IMR-90 (cell line): ENCODE measurements around the gene OR4F6. TPM values are rescaled to one million over a fixed set of nuclear protein-coding genes. Genes with fewer than 3 reads are reported as not detected.

ENCODE experiments used
- ATAC-seq: fragments of 200-7000 bp; cut with Tn5 transposase; 2 replicates; pipeline ENCODE4 v1.9.1; 2020; ENCODE audit warnings: low read depth, mild to moderate bottlenecking, moderate library complexity
- BruUV-seq: library from RNA; stranded (reverse); fragments of 400-500 nt; replicated peaks from 2 replicates; lab custom pipeline; 2021; lab: Mats Ljungman, UMichigan
- CTCF ChIA-PET: fragments of 300-600 bp; formaldehyde crosslinking; extraction: SDS; loops from one replicate; lab custom pipeline; 2021; ENCODE audit warnings: antibody characterized with exemption; lab: Yijun Ruan, JAX
- POLR2A ChIA-PET: fragments of 300-600 bp; sonication (Branson Sonifier 250); formaldehyde crosslinking; loops from one replicate; lab custom pipeline; 2022; ENCODE audit warnings: antibody characterized with exemption; ENCODE audit not compliant: unreplicated experiment; lab: Charles Lee
- DNase-seq: peaks from one replicate; pipeline ENCODE4 v3.0.0; 2013
- H2AFZ ChIP-seq: replicated peaks from 2 replicates; pipeline ENCODE3; 2013; ENCODE audit warnings: low read length, mild to moderate bottlenecking; ENCODE audit not compliant: poor library complexity
- H2AK5ac ChIP-seq: 2 replicates; pipeline ENCODE4 v1.6.1; 2013; ENCODE audit warnings: low read depth, low read length, inconsistent platforms
- H2AK9ac ChIP-seq: replicated peaks from 2 replicates; pipeline ENCODE3; 2013; ENCODE audit warnings: mild to moderate bottlenecking, low read depth, low read length, moderate library complexity; ENCODE audit not compliant: poor library complexity
- H2BK120ac ChIP-seq: 2 replicates; pipeline ENCODE4 v1.6.1; 2013; ENCODE audit warnings: low read depth, low read length, inconsistent platforms
- H2BK15ac ChIP-seq: 3 replicates; pipeline ENCODE4 v1.6.1; 2013; ENCODE audit warnings: low read depth, low read length, inconsistent platforms
- H2BK20ac ChIP-seq: 2 replicates; pipeline ENCODE4 v1.6.1; 2013; ENCODE audit warnings: low read depth, mild to moderate bottlenecking, inconsistent platforms, low read length, moderate library complexity
- H2BK5ac ChIP-seq: 2 replicates; pipeline ENCODE4 v1.6.1; 2013; ENCODE audit warnings: mild to moderate bottlenecking, low read depth, low read length, inconsistent platforms; ENCODE audit not compliant: poor library complexity, severe bottlenecking
- H3K14ac ChIP-seq: replicated peaks from 2 replicates; pipeline ENCODE4 v1.6.1; 2013; ENCODE audit warnings: low read depth, low read length, inconsistent platforms
- H3K18ac ChIP-seq: 2 replicates; pipeline ENCODE4 v1.6.1; 2013; ENCODE audit warnings: low read depth, low read length, control low read depth
- H3K23ac ChIP-seq: 2 replicates; pipeline ENCODE4 v1.6.1; 2013; ENCODE audit warnings: low read depth, low read length, inconsistent platforms
- H3K27ac ChIP-seq: 2 replicates; pipeline ENCODE4 v1.5.1; 2013; ENCODE audit warnings: mild to moderate bottlenecking, control low read depth, low read length; ENCODE audit not compliant: insufficient read depth
- H3K27me3 ChIP-seq: 2 replicates; pipeline ENCODE4 v1.6.1; 2013; ENCODE audit warnings: low read length; ENCODE audit not compliant: control insufficient read depth, insufficient read depth
- H3K36me3 ChIP-seq: 2 replicates; pipeline ENCODE4 v1.6.1; 2013; ENCODE audit warnings: low read length, mixed read lengths; ENCODE audit not compliant: control insufficient read depth, insufficient read depth
- H3K4ac ChIP-seq: 2 replicates; pipeline ENCODE4 v1.6.1; 2013; ENCODE audit warnings: low read depth, low read length, inconsistent platforms
- H3K4me1 ChIP-seq: 2 replicates; pipeline ENCODE4 v1.6.1; 2013; ENCODE audit warnings: low read length, mixed read lengths; ENCODE audit not compliant: control insufficient read depth, insufficient read depth
- H3K4me2 ChIP-seq: 2 replicates; pipeline ENCODE4 v1.6.1; 2013; ENCODE audit warnings: low read depth, mild to moderate bottlenecking, control low read depth, low read length, moderate library complexity
- H3K4me3 ChIP-seq: 2 replicates; pipeline ENCODE4 v1.5.1; 2013; ENCODE audit warnings: low read depth, mild to moderate bottlenecking, control low read depth, low read length, moderate library complexity; ENCODE audit not compliant: insufficient read depth
- H3K56ac ChIP-seq: 2 replicates; pipeline ENCODE4 v1.6.1; 2013; ENCODE audit warnings: low read length, inconsistent platforms; ENCODE audit not compliant: insufficient read depth; ENCODE audit errors: extremely low read depth
- H3K79me1 ChIP-seq, 2 experiments: 2 replicates each; pipeline ENCODE4 v1.6.1; 2013; ENCODE audit warnings: low read length in 2 of 2, inconsistent platforms in 1 of 2, low read depth in 1 of 2
- H3K9ac ChIP-seq: 2 replicates; pipeline ENCODE4 v1.6.1; 2013; ENCODE audit warnings: low read depth, low read length, control low read depth
- H3K9me1 ChIP-seq: 2 replicates; pipeline ENCODE4 v1.6.1; 2013; ENCODE audit warnings: low read length, inconsistent platforms; ENCODE audit not compliant: insufficient read depth
- H3K9me3 ChIP-seq: 2 replicates; pipeline ENCODE4 v1.6.1; 2013; ENCODE audit warnings: low read length; ENCODE audit not compliant: control insufficient read depth, insufficient read depth
- H4K20me1 ChIP-seq: 2 replicates; pipeline ENCODE4 v1.6.1; 2013; ENCODE audit warnings: low read length, inconsistent platforms; ENCODE audit not compliant: insufficient read depth
- H4K5ac ChIP-seq: 2 replicates; pipeline ENCODE4 v1.6.1; 2013; ENCODE audit warnings: mild to moderate bottlenecking, low read depth, low read length, control low read depth
- H4K8ac ChIP-seq, 2 experiments: 2 replicates each; pipeline ENCODE4 v1.6.1; 2013; ENCODE audit warnings: low read depth in 2 of 2, low read length in 2 of 2, control low read depth in 1 of 2, inconsistent platforms in 1 of 2
- H4K91ac ChIP-seq: 2 replicates; pipeline ENCODE4 v1.6.1; 2013; ENCODE audit warnings: low read depth, low read length, inconsistent platforms; ENCODE audit not compliant: insufficient read depth
- BHLHE40 ChIP-seq: fragments of 150-350 bp; IDR thresholded peaks from 2 replicates; pipeline ENCODE4 v1.6.1; 2016; ENCODE audit warnings: mild to moderate bottlenecking, low read depth, low read length
- CEBPB ChIP-seq: IDR thresholded peaks from 2 replicates; pipeline ENCODE4 v1.6.1; 2012; ENCODE audit warnings: low read depth, low read length, improper control_type of control experiment
- FOS ChIP-seq: fragments of 150-350 bp; IDR thresholded peaks from 2 replicates; pipeline ENCODE4 v1.6.1; 2016; ENCODE audit warnings: low read depth, low read length
- MAZ ChIP-seq: IDR thresholded peaks from 2 replicates; pipeline ENCODE4 v1.6.1; 2012; ENCODE audit warnings: low read depth, mild to moderate bottlenecking, low read length, improper control_type of control experiment, moderate library complexity, borderline replicate concordance
- MXI1 ChIP-seq: IDR thresholded peaks from 2 replicates; pipeline ENCODE4 v1.6.1; 2012; ENCODE audit warnings: low read depth, mild to moderate bottlenecking, low read length, moderate library complexity, borderline replicate concordance
- NFE2L2 ChIP-seq: fragments of 150-350 bp; IDR thresholded peaks from 2 replicates; pipeline ENCODE4 v1.6.1; 2016; ENCODE audit warnings: low read depth, mild to moderate bottlenecking, low read length
- RAD21 ChIP-seq: IDR thresholded peaks from 2 replicates; pipeline ENCODE4 v1.6.1; 2012; ENCODE audit warnings: low read length, improper control_type of control experiment
- RFX5 ChIP-seq: IDR thresholded peaks from 2 replicates; pipeline ENCODE4 v1.8.0; 2012; ENCODE audit warnings: low read depth, mild to moderate bottlenecking, low read length, moderate library complexity
- USF2 ChIP-seq: fragments of 150-350 bp; IDR thresholded peaks from 2 replicates; pipeline ENCODE4 v1.6.1; 2017; ENCODE audit warnings: mild to moderate bottlenecking, antibody characterized with exemption, low read length, low read depth
- WGBS, 2 experiments: methylation state at CpG; one replicate each; pipeline versions ENCODE4 v1.1.5 to v1.1.7; 2013; ENCODE audit warnings: missing lambda C conversion rate in 2 of 2; ENCODE audit not compliant: insufficient read length in 1 of 2; ENCODE audit errors: extremely low coverage in 2 of 2; 5-methylcytosine and 5-hydroxymethylcytosine counted together
- dilution Hi-C: fragments of 300-500 bp; cut with HindIII; formaldehyde crosslinking; loops from one replicate; pipeline ENCODE4 v1.14.3; 2018; ENCODE audit warnings: low sequenced_read_pairs; ENCODE audit not compliant: unreplicated experiment
- in situ Hi-C: fragments of 300-500 bp; cut with MboI; formaldehyde crosslinking; loops from 3 replicates; pipeline ENCODE4 v1.14.3; 2019; ENCODE audit warnings: low sequenced_read_pairs, inconsistent platforms, mixed read lengths
- intact Hi-C: fragments of 100-400 bp; cut with micrococcal nuclease; formaldehyde crosslinking; loops from 2 replicates; pipeline ENCODE4 v1.10.0; 2022
- polyA plus RNA-seq, 3 experiments: library from polyadenylated mRNA; depleted of rRNA; stranded (reverse); fragments of >200 nt; gene quantifications; 2 replicates each; pipeline ENCODE4 v1.2.3, GENCODE V29; 2012; ENCODE audit warnings: low replicate concordance in 1 of 3
- total RNA-seq: library from RNA; depleted of rRNA; stranded (reverse); fragments of >200 nt; gene quantifications from 2 replicates; pipeline ENCODE4 v1.2.3, GENCODE V29; 2012
- TF ChIP-seq, protein P1 (sequence below): conservative IDR thresholded peaks from 2 replicates; pipeline ENCODE4 v1.5.1; 2012; ENCODE audit warnings: mild to moderate bottlenecking, low read depth, low read length, improper control_type of control experiment

OR4F6 gene
- total and polyA plus RNA-seq, 2 of the 4 experiments (the other 2 are of a cell fraction), result not detected

DNA sequence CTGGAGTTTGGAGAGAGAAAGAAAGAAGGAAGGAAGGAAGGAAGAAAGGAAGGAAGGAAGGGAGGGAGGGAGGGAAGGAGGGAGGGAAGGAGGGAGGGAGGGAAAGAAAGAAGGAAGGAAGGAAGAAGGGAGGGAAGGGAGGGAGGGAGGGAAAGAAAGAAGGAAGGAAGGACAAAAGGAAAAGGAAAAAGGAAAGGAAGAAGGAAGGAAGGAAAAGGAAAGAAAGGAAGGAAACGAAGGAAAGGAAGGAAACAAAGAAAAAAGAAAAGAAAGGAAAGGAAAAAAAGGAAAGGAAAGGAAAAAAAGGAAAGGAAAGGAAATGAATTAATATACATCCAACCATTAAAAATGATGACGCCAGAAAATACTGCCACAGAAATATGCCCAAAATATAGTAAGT lies 18.7 kb upstream of the OR4F6 start:
- CTCF ChIA-PET, result no interaction called here
- dilution Hi-C loops (no loop called here), in situ Hi-C loops (no loop called here), intact Hi-C loops (no loop called here)
- no peak for DNase-seq
- no peak for ATAC-seq
- no peak for TF ChIP-seq RAD21
- TF ChIP-seq FOS, result no peak
- no peak for TF ChIP-seq MAZ
- TF ChIP-seq, protein P1, sequence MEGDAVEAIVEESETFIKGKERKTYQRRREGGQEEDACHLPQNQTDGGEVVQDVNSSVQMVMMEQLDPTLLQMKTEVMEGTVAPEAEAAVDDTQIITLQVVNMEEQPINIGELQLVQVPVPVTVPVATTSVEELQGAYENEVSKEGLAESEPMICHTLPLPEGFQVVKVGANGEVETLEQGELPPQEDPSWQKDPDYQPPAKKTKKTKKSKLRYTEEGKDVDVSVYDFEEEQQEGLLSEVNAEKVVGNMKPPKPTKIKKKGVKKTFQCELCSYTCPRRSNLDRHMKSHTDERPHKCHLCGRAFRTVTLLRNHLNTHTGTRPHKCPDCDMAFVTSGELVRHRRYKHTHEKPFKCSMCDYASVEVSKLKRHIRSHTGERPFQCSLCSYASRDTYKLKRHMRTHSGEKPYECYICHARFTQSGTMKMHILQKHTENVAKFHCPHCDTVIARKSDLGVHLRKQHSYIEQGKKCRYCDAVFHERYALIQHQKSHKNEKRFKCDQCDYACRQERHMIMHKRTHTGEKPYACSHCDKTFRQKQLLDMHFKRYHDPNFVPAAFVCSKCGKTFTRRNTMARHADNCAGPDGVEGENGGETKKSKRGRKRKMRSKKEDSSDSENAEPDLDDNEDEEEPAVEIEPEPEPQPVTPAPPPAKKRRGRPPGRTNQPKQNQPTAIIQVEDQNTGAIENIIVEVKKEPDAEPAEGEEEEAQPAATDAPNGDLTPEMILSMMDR, result no peak
- no peak for TF ChIP-seq MXI1
- TF ChIP-seq CEBPB, result no peak
- TF ChIP-seq NFE2L2, result no peak
- no peak for TF ChIP-seq USF2
- TF ChIP-seq BHLHE40, result no peak
- TF ChIP-seq RFX5, result no peak
- H3K4me2 ChIP-seq, result no peak overlapping the region
- H3K23ac ChIP-seq, result no peak overlapping the region
- H2AK5ac ChIP-seq, result no peak overlapping the region
- no peaks in the 10 kb centered on the region; the same call in 1 of the 2 replicates for H3K27me3 ChIP-seq
- no peak overlapping the region for H2BK120ac ChIP-seq
- no peak overlapping the region for H2AK9ac ChIP-seq
- H3K56ac ChIP-seq, result no peak overlapping the region
- H4K20me1 ChIP-seq, result no peaks in the 10 kb centered on the region
- BruUV-seq, result no TSS peak
- H3K4ac ChIP-seq, result no peak overlapping the region
- H3K9ac ChIP-seq, result no peak overlapping the region
- peaks cover 5% of the 10 kb centered on the region; the same call in 1 of the 2 replicates for H3K4me1 ChIP-seq
- no peak overlapping the region for H4K8ac ChIP-seq
- H2BK5ac ChIP-seq, result no peak overlapping the region
- H3K4me3 ChIP-seq, result no peak overlapping the region
- no peak overlapping the region for H4K5ac ChIP-seq
- H3K18ac ChIP-seq, result no peak overlapping the region
- no peak overlapping the region for H4K91ac ChIP-seq
- 0 out of 2 replicates have a peak, but pooled peaks cover 3% of the 10 kb centered on the region for H3K9me1 ChIP-seq
- no peak overlapping the region for H3K14ac ChIP-seq
- H2BK20ac ChIP-seq, result no peak overlapping the region
- no CpG with 5 or more reads among the region's 2 CpGs for WGBS, 2 experiments
- no peaks in the 10 kb centered on the region for H3K79me1 ChIP-seq
- no peak overlapping the region for H2AFZ ChIP-seq
- no peaks in the 10 kb centered on the region for H3K9me3 ChIP-seq
- H3K36me3 ChIP-seq, result no peaks in the 10 kb centered on the region
- H3K27ac ChIP-seq, result no peak overlapping the region
- H2BK15ac ChIP-seq, result no peak overlapping the region
- POLR2A ChIA-PET, result no interaction called here
